Measurements from ENCODE around the gene CUL5.

CUL5 gene

GRCh38 chr11:108034034-108034433, 25.3 kb downstream of the CUL5 start:
- no peak for TF ChIP-seq CTCF (IDR thresholded peaks at IDR 0.05; ENCODE audit: low read depth, low read length, missing control alignments)
- H3K4me3 ChIP-seq (replicated peaks; ENCODE audit: low read depth, low read length): no peak overlapping the region
- no peak for DNase-seq (ENCODE audit: extremely low read depth, low read depth)

GRCh38 chr11:108034952-108035351, 26.3 kb downstream of the CUL5 start:
- no peak overlapping the region for H3K4me3 ChIP-seq (replicated peaks; ENCODE audit: low read depth, low read length)
- TF ChIP-seq CTCF (IDR thresholded peaks at IDR 0.05; ENCODE audit: low read depth, low read length, missing control alignments): no peak
- no peak for DNase-seq (ENCODE audit: extremely low read depth, low read depth)

- no peak for DNase-seq (ENCODE audit: extremely low read depth, low read depth)
- H3K4me3 ChIP-seq (replicated peaks; ENCODE audit: low read depth, low read length): no peak overlapping the region
- TF ChIP-seq CTCF (IDR thresholded peaks at IDR 0.05; ENCODE audit: low read depth, low read length, missing control alignments): no peak
These were observed 27.0 kb downstream of the CUL5 start for GRCh38 chr11:108035690-108036089.

GRCh38 chr11:108037211-108037610, 28.5 kb downstream of the CUL5 start:
- TF ChIP-seq CTCF (IDR thresholded peaks at IDR 0.05; ENCODE audit: low read depth, low read length, missing control alignments): no peak
- DNase-seq (ENCODE audit: extremely low read depth, low read depth): no peak
- H3K4me3 ChIP-seq (replicated peaks; ENCODE audit: low read depth, low read length): no peak overlapping the region

- DNase-seq (ENCODE audit: extremely low read depth, low read depth): no peak
- TF ChIP-seq CTCF (IDR thresholded peaks at IDR 0.05; ENCODE audit: low read depth, low read length, missing control alignments): no peak
- no peak overlapping the region for H3K4me3 ChIP-seq (replicated peaks; ENCODE audit: low read depth, low read length)
These were observed 28.9 kb downstream of the CUL5 start for GRCh38 chr11:108037636-108038035.

- no peak for TF ChIP-seq CTCF (IDR thresholded peaks at IDR 0.05; ENCODE audit: low read depth, low read length, missing control alignments)
- no peak for DNase-seq (ENCODE audit: extremely low read depth, low read depth)
- no peak overlapping the region for H3K4me3 ChIP-seq (replicated peaks; ENCODE audit: low read depth, low read length)
These were observed 39.6 kb downstream of the CUL5 start for GRCh38 chr11:108048269-108048668.

GRCh38 chr11:108062336-108062735, 53.6 kb downstream of the CUL5 start:
- DNase-seq (ENCODE audit: extremely low read depth, low read depth): no peak
- H3K4me3 ChIP-seq (replicated peaks; ENCODE audit: low read depth, low read length): no peak overlapping the region
- TF ChIP-seq CTCF (IDR thresholded peaks at IDR 0.05; ENCODE audit: low read depth, low read length, missing control alignments): no peak

Data from HFF-Myc (cell line).